Measurements from ENCODE around the gene IRX2.

The IRX2 gene

GRCh38 chr5:2739360-2740050 is 12.0 kb downstream of the IRX2 start:
- Histone ChIP-seq H3K79me2 (ENCODE audit: low read length) (no peaks in the 10 kb centered on the region), H3K27me3 (ENCODE audit: low read depth, low read length) (no peaks in the 10 kb centered on the region), H2AFZ (ENCODE audit: low read depth, low read length) (no peak overlapping the region), H3K4me1 (ENCODE audit: low read length) (no peaks in the 10 kb centered on the region), H3K9me3 (ENCODE audit: insufficient read depth, low read length) (no peaks in the 10 kb centered on the region), H3K4me3 (ENCODE audit: low read length) (no peak overlapping the region), H3K36me3 (replicated peaks; ENCODE audit: low read depth, low read length) (no peaks in the 10 kb centered on the region), H4K20me1 (ENCODE audit: insufficient read depth, low read length) (no peaks in the 10 kb centered on the region), H3K9ac (ENCODE audit: low read length) (no peak overlapping the region), H3K27ac (ENCODE audit: low read length) (no peak overlapping the region), H3K4me2 (ENCODE audit: low read length) (no peak overlapping the region)
- TF ChIP-seq EZH2phosphoT487 (IDR thresholded peaks at IDR 0.05; ENCODE audit: low read depth), result no peak
- no peak for TF ChIP-seq CTCF (IDR thresholded peaks at IDR 0.05; ENCODE audit: low read depth, low read length)

GRCh38 chr5:2738700-2739359 is 12.6 kb downstream of the IRX2 start:
- Histone ChIP-seq H3K9ac (ENCODE audit: low read length) (no peak overlapping the region), H3K9me3 (ENCODE audit: insufficient read depth, low read length) (no peaks in the 10 kb centered on the region), H3K4me1 (ENCODE audit: low read length) (no peaks in the 10 kb centered on the region), H3K27ac (ENCODE audit: low read length) (no peak overlapping the region), H3K27me3 (ENCODE audit: low read depth, low read length) (no peaks in the 10 kb centered on the region), H3K4me3 (ENCODE audit: low read length) (no peak overlapping the region), H4K20me1 (ENCODE audit: insufficient read depth, low read length) (no peaks in the 10 kb centered on the region), H2AFZ (ENCODE audit: low read depth, low read length) (no peak overlapping the region), H3K4me2 (ENCODE audit: low read length) (no peak overlapping the region), H3K79me2 (ENCODE audit: low read length) (no peaks in the 10 kb centered on the region), H3K36me3 (replicated peaks; ENCODE audit: low read depth, low read length) (no peaks in the 10 kb centered on the region)
- no peak for TF ChIP-seq EZH2phosphoT487 (IDR thresholded peaks at IDR 0.05; ENCODE audit: low read depth)
- no peak for TF ChIP-seq CTCF (IDR thresholded peaks at IDR 0.05; ENCODE audit: low read depth, low read length)

DNA sequence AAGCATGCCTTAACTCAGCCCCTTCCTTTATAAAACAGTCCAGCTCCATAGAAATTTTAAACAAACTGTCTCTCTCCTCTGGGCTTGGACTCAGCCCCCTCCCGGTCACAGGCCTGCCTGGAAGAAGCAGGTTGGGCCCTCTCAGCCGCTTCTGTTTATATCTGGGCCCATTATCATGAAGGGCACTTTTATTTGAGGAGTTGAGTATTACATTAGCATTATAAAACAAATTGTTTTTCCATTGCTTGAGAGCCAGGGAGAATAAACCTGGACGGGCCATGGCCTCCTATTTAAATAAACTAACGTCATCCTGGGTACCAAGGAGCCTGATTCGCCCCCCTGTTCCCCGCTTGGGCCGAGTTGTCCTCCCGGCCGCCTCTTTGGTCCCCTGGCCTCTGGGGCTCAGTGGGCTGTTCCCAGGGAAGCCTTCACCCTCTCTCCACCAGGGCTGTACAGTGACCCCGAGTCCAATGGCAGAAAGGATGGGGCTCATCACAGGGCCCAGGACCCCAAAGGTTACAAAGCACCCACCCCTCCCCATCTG is 13.2 kb downstream of the IRX2 start:
- Histone ChIP-seq H4K20me1 (ENCODE audit: insufficient read depth, low read length) (no peaks in the 10 kb centered on the region), H3K9me3 (ENCODE audit: insufficient read depth, low read length) (no peaks in the 10 kb centered on the region), H3K4me2 (ENCODE audit: low read length) (no peak overlapping the region), H3K4me3 (ENCODE audit: low read length) (no peak overlapping the region), H3K4me1 (ENCODE audit: low read length) (no peaks in the 10 kb centered on the region), H3K79me2 (ENCODE audit: low read length) (no peaks in the 10 kb centered on the region), H3K27ac (ENCODE audit: low read length) (no peak overlapping the region), H3K9ac (ENCODE audit: low read length) (no peak overlapping the region), H3K27me3 (ENCODE audit: low read depth, low read length) (no peaks in the 10 kb centered on the region), H3K36me3 (replicated peaks; ENCODE audit: low read depth, low read length) (no peaks in the 10 kb centered on the region), H2AFZ (ENCODE audit: low read depth, low read length) (no peak overlapping the region)
- TF ChIP-seq EZH2phosphoT487 (IDR thresholded peaks at IDR 0.05; ENCODE audit: low read depth) (no peak), CTCF (IDR thresholded peaks at IDR 0.05; ENCODE audit: low read depth, low read length) (no peak)

Measured in OCI-LY3 (cell line).